Measurements from ENCODE around the gene DAPP1.
"Not testable (repeated sequence)": the region's sequence is repeated elsewhere in the genome, so short reads cannot be mapped to it uniquely, and the experiment has no call there.

Gene DAPP1

DNA sequence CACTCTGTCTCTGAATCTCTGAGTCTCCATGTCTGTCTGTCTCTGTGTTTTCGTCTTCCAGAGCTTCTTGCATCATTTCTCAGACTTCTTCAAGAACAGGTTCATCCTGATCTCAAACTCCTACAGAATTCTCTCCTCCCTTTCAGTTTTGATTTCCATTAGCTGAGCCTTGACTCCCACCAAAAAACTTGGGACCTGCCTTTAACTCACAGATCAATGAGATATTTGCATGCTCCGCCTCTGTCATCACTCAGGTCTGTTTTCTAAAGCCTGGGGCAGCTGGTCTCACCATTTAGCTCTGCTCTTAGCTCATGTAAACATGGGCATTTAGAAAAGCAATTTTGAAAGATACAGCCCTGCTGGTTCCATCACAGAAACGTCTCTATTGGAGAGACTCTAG is 8.6 kb downstream of the DAPP1 start:
- Histone ChIP-seq H3K27me3 (ENCODE audit: control insufficient read depth, insufficient read depth, low read length) (no peaks in the 10 kb centered on the region), H3K4me3 (ENCODE audit: low read depth, low read length) (no peak overlapping the region), H3K9me3 (ENCODE audit: control insufficient read depth, insufficient read depth, low read depth, low read length) (no peaks in the 10 kb centered on the region), H3K4me1 (ENCODE audit: control insufficient read depth, insufficient read depth, low read length) (no peaks in the 10 kb centered on the region), H3K36me3 (ENCODE audit: control insufficient read depth, insufficient read depth, low read length) (no peaks in the 10 kb centered on the region), H3K9ac (ENCODE audit: low read length) (no peak overlapping the region), H3K27ac (ENCODE audit: low read depth, low read length) (no peak overlapping the region)

DNA sequence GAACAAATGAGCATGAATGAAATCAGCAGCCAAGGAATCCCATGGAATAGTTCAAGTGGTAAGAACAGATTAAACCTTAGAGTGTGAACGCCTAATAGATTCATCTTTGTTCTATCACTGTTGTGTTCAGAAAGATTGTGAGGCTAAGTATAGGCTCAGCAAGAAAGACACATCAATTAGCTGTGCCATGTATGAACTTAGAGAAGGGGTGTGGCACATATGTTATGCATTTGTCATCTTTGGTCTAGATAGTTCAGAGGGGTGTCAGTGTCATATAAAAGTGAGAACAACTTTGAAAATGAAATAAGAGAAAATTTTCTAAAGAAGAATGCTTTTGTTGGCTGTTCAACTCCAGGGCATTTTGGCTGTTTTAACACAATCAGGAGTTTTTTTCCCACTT is 9.4 kb downstream of the DAPP1 start:
- Histone ChIP-seq H3K4me3 (ENCODE audit: low read depth, low read length) (no peak overlapping the region), H3K9ac (ENCODE audit: low read length) (no peak overlapping the region), H3K4me1 (ENCODE audit: control insufficient read depth, insufficient read depth, low read length) (no peaks in the 10 kb centered on the region), H3K27ac (ENCODE audit: low read depth, low read length) (no peak overlapping the region), H3K27me3 (ENCODE audit: control insufficient read depth, insufficient read depth, low read length) (no peaks in the 10 kb centered on the region), H3K36me3 (ENCODE audit: control insufficient read depth, insufficient read depth, low read length) (no peaks in the 10 kb centered on the region), H3K9me3 (ENCODE audit: control insufficient read depth, insufficient read depth, low read depth, low read length) (no peaks in the 10 kb centered on the region)

DNA sequence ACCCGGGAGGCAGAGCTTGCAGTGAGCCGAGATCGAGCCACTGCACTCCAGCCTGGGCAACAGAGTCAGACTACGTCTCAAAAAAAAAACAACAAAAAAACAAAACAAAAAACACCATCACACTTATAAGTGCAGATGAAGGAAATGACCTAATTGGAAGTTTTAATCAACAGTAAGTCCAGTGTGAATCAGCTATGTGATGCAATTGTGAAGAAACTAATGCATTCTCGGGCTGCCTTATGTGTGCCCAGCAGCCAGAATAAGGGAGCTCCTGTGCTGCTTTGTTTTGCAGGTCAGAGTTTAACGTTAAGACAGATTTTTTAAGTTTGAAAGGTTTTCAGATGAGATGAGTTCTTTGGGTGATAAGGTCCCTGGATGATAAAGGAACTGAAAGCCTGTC is 10.8 kb downstream of the DAPP1 start:
- no peaks in the 10 kb centered on the region for H3K9me3 ChIP-seq (ENCODE audit: control insufficient read depth, insufficient read depth, low read depth, low read length)
- H3K4me1 ChIP-seq (ENCODE audit: control insufficient read depth, insufficient read depth, low read length), result no peaks in the 10 kb centered on the region
- H3K4me3 ChIP-seq (ENCODE audit: low read depth, low read length), result no peak overlapping the region
- H3K27ac ChIP-seq (ENCODE audit: low read depth, low read length), result no peak overlapping the region
- no peaks in the 10 kb centered on the region for H3K27me3 ChIP-seq (ENCODE audit: control insufficient read depth, insufficient read depth, low read length)
- no peak overlapping the region for H3K9ac ChIP-seq (ENCODE audit: low read length)
- H3K36me3 ChIP-seq (ENCODE audit: control insufficient read depth, insufficient read depth, low read length), result no peaks in the 10 kb centered on the region

DNA sequence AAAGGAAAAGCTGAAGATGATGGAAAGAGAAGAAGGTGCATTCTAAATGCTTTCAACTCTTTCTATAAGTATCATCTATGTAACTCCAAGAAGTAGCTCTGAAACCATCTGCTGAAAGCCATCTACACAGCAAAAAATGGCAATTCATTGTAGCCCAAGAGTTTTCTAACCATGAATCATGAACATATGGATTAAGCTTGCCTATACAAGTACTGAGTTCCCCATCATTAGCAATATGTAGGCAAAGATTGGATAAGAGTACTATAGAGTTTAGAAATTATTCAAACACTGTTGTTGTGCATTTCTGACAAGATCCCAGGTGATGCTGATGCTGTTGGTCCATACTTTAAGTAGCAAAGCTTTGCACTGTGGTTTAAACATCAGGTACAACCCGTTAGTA is 11.2 kb downstream of the DAPP1 start:
- no peak overlapping the region for H3K4me3 ChIP-seq (ENCODE audit: low read depth, low read length)
- H3K4me1 ChIP-seq (ENCODE audit: control insufficient read depth, insufficient read depth, low read length), result no peaks in the 10 kb centered on the region
- no peak overlapping the region for H3K27ac ChIP-seq (ENCODE audit: low read depth, low read length)
- H3K9me3 ChIP-seq (ENCODE audit: control insufficient read depth, insufficient read depth, low read depth, low read length), result no peaks in the 10 kb centered on the region
- H3K27me3 ChIP-seq (ENCODE audit: control insufficient read depth, insufficient read depth, low read length), result no peaks in the 10 kb centered on the region
- H3K9ac ChIP-seq (ENCODE audit: low read length), result no peak overlapping the region
- H3K36me3 ChIP-seq (ENCODE audit: control insufficient read depth, insufficient read depth, low read length), result no peaks in the 10 kb centered on the region

DNA sequence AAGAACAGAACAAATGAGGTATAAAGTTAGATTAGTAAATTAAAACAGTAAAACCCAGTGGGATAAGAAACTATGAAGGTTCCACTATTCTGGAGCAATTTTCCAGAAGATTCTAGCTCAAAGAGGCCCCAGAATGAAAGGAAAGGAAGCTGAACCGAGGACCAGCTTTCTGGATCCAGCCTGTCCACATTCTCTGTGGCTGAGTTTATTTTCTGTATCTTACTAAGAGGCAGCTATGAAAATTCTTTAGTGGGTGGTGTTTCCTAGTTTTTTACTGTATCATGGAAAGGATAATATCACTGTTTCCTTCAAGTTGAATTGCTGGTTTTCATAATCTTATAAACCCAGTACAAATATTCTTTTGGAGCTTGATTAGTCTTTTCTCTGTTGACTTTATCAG is 11.8 kb downstream of the DAPP1 start:
- no peaks in the 10 kb centered on the region for H3K36me3 ChIP-seq (ENCODE audit: control insufficient read depth, insufficient read depth, low read length)

DNA sequence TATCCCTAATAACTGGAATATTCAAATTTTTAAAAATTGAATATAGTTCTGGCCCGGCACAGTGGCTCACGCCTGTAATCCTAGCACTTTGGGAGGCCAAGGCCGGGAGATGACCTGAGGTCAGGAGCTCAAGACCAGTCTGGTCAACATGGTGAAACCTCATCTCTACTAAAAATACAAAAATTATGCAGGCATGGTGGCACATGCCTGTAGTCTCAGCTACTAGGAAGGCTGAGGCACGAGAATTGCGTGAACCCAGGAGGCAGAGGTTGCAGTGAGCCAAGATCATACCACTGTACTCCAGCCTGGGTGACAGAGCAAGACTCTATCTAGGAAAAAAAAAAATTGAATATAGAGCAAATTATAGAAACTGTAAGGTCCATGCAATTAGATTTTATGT is 13.4 kb downstream of the DAPP1 start:
- H3K4me1 ChIP-seq (ENCODE audit: control insufficient read depth, insufficient read depth, low read length); H3K27me3 ChIP-seq (ENCODE audit: control insufficient read depth, insufficient read depth, low read length); H3K9ac ChIP-seq (ENCODE audit: low read length); H3K36me3 ChIP-seq (ENCODE audit: control insufficient read depth, insufficient read depth, low read length); H3K27ac ChIP-seq (ENCODE audit: low read depth, low read length); H3K9me3 ChIP-seq (ENCODE audit: control insufficient read depth, insufficient read depth, low read depth, low read length); H3K4me3 ChIP-seq (ENCODE audit: low read depth, low read length): not testable (repeated sequence)

More for the DNA sequence above, 11.8 kb downstream of the DAPP1 start:
- H3K4me1 ChIP-seq (ENCODE audit: control insufficient read depth, insufficient read depth, low read length), result no peaks in the 10 kb centered on the region
- no peaks in the 10 kb centered on the region for H3K27me3 ChIP-seq (ENCODE audit: control insufficient read depth, insufficient read depth, low read length)
- H3K27ac ChIP-seq (ENCODE audit: low read depth, low read length), result no peak overlapping the region
- no peak overlapping the region for H3K4me3 ChIP-seq (ENCODE audit: low read depth, low read length)
- H3K9me3 ChIP-seq (ENCODE audit: control insufficient read depth, insufficient read depth, low read depth, low read length), result no peaks in the 10 kb centered on the region
- H3K9ac ChIP-seq (ENCODE audit: low read length), result no peak overlapping the region

DNA sequence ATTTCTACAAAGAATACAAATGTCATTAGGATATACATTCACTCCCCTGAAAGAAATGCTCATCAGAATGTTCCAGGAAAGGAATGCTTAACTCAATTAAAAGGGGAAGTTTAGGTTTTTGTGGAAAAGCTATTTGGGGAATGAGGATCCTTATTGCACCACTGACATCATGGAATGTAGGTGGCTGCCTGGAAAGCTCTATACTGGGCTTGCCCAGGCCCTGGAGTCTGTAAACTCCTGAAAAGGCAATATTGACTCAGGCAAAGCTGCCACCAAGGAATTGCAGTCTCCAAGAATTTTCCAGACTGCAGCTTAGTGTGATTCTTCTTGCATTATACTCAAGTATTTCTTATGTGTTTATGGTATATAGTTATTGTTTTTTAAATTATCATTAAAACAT is 15.7 kb downstream of the DAPP1 start:
- H3K4me3 ChIP-seq (ENCODE audit: low read depth, low read length), result no peak overlapping the region
- no peaks in the 10 kb centered on the region for H3K36me3 ChIP-seq (ENCODE audit: control insufficient read depth, insufficient read depth, low read length)
- no peak overlapping the region for H3K27ac ChIP-seq (ENCODE audit: low read depth, low read length)
- H3K27me3 ChIP-seq (ENCODE audit: control insufficient read depth, insufficient read depth, low read length), result no peaks in the 10 kb centered on the region
- H3K9ac ChIP-seq (ENCODE audit: low read length), result no peak overlapping the region
- no peaks in the 10 kb centered on the region for H3K9me3 ChIP-seq (ENCODE audit: control insufficient read depth, insufficient read depth, low read depth, low read length)
- no peaks in the 10 kb centered on the region for H3K4me1 ChIP-seq (ENCODE audit: control insufficient read depth, insufficient read depth, low read length)

DNA sequence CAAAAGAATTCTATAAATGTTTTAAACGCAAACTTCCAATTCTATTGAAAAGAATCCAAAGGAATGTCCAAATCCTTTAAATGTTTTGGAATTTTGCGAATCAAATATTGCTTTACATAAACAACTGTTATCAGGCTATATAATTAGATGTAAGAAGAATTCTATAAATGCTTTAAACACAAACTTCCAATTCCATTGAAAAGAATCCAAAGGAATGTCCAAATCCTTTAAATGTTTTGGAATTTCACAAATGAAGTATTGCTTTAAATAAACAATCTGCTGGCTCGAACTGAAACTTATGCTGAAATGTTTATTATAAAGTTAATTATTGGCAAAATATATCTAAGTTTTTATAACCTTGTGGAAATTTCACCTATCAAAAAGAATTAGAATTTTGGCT is 16.1 kb downstream of the DAPP1 start:
- no peaks in the 10 kb centered on the region for H3K9me3 ChIP-seq (ENCODE audit: control insufficient read depth, insufficient read depth, low read depth, low read length)
- H3K4me3 ChIP-seq (ENCODE audit: low read depth, low read length), result no peak overlapping the region
- H3K27me3 ChIP-seq (ENCODE audit: control insufficient read depth, insufficient read depth, low read length), result no peaks in the 10 kb centered on the region
- H3K27ac ChIP-seq (ENCODE audit: low read depth, low read length), result no peak overlapping the region
- no peak overlapping the region for H3K9ac ChIP-seq (ENCODE audit: low read length)
- H3K36me3 ChIP-seq (ENCODE audit: control insufficient read depth, insufficient read depth, low read length), result no peaks in the 10 kb centered on the region
- no peaks in the 10 kb centered on the region for H3K4me1 ChIP-seq (ENCODE audit: control insufficient read depth, insufficient read depth, low read length)

DNA sequence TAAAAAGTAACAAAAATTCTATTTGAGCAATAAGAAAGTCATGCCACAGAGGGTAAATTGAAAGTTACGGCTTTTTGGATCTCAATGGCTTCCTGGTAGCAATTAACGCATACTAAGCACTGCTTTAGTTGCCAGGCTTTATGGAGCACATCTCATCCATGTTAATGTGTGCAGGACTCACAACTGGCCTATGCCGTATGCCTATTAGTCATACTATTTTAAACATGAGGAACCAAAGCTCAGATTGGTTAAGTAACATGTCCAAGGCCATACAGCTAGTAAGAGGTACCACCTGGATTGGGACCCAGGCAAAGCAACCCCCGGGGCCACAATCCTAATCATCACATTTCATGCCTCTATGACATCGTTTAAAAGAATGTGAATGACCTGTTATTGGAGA is 17.1 kb downstream of the DAPP1 start:
- no peak overlapping the region for H3K9ac ChIP-seq (ENCODE audit: low read length)
- H3K27ac ChIP-seq (ENCODE audit: low read depth, low read length), result no peak overlapping the region
- H3K36me3 ChIP-seq (ENCODE audit: control insufficient read depth, insufficient read depth, low read length), result no peaks in the 10 kb centered on the region
- H3K4me1 ChIP-seq (ENCODE audit: control insufficient read depth, insufficient read depth, low read length), result no peaks in the 10 kb centered on the region
- no peaks in the 10 kb centered on the region for H3K27me3 ChIP-seq (ENCODE audit: control insufficient read depth, insufficient read depth, low read length)
- H3K9me3 ChIP-seq (ENCODE audit: control insufficient read depth, insufficient read depth, low read depth, low read length), result no peaks in the 10 kb centered on the region
- H3K4me3 ChIP-seq (ENCODE audit: low read depth, low read length), result no peak overlapping the region

DNA sequence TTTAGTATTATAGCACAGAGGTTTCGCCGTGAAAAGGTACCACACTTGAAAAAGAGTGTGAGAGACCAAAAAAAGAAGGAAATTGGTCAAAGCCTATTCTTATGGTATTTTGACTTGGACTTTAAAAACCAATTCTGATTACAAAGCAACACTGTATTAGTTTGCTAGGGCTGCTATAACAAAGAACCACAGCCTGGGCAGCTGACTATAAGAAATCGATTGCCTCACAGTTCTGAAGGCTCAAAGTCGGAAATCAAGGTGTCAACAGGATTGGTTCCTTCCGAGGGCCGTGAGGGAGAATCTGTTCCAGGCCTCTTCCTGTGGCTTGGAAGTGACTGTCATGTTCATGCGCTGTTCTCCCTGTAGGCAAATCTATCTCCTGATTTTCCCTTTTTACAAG is 17.9 kb downstream of the DAPP1 start:
- H3K27me3 ChIP-seq (ENCODE audit: control insufficient read depth, insufficient read depth, low read length), result no peaks in the 10 kb centered on the region
- no peak overlapping the region for H3K4me3 ChIP-seq (ENCODE audit: low read depth, low read length)
- no peak overlapping the region for H3K9ac ChIP-seq (ENCODE audit: low read length)
- no peaks in the 10 kb centered on the region for H3K36me3 ChIP-seq (ENCODE audit: control insufficient read depth, insufficient read depth, low read length)
- no peaks in the 10 kb centered on the region for H3K4me1 ChIP-seq (ENCODE audit: control insufficient read depth, insufficient read depth, low read length)
- no peak overlapping the region for H3K27ac ChIP-seq (ENCODE audit: low read depth, low read length)
- H3K9me3 ChIP-seq (ENCODE audit: control insufficient read depth, insufficient read depth, low read depth, low read length), result no peaks in the 10 kb centered on the region

DNA sequence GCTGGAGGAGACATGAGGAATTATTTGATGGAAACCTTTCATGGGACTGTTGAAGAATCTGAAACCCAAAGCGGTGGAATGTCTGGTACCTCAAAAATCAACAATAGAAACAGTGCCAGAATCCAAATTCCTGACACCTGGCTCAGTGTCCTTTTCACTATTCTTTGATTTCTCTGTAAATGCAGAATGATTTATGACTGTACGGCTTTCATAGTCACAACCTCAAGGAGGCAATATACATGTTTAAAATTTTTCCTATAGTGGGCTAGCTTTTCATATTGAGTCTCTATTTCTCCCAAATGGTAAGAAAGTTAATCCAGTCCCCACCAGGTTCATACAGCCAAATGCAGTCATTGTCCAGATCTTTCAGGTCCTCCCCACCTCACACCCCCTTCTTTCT is 19.3 kb downstream of the DAPP1 start:
- no peak overlapping the region for H3K4me3 ChIP-seq (ENCODE audit: low read depth, low read length)
- no peak overlapping the region for H3K27ac ChIP-seq (ENCODE audit: low read depth, low read length)
- H3K36me3 ChIP-seq (ENCODE audit: control insufficient read depth, insufficient read depth, low read length), result no peaks in the 10 kb centered on the region
- H3K27me3 ChIP-seq (ENCODE audit: control insufficient read depth, insufficient read depth, low read length), result no peaks in the 10 kb centered on the region
- no peaks in the 10 kb centered on the region for H3K9me3 ChIP-seq (ENCODE audit: control insufficient read depth, insufficient read depth, low read depth, low read length)
- H3K4me1 ChIP-seq (ENCODE audit: control insufficient read depth, insufficient read depth, low read length), result no peaks in the 10 kb centered on the region
- no peak overlapping the region for H3K9ac ChIP-seq (ENCODE audit: low read length)

DNA sequence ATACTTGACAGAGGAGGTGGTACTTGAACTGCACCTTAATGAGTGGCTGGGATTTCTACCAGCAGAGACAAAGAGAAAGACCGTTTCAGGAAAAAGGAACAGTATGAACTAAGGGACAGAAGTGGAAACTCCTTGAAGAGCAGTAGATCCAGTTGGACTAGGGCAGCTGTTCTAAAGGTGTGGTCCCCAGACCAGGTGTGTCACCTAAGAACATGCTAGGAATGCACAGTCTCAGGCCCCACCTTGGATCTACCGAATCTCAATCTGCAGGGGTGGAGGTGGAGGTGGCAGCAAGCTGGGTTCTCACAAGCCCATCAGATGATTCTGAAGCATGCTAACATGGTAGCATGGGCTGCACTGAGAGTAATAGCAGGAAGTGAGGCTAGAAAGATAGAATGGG is 22.3 kb downstream of the DAPP1 start:
- no peaks in the 10 kb centered on the region for H3K36me3 ChIP-seq (ENCODE audit: control insufficient read depth, insufficient read depth, low read length)
- no peak overlapping the region for H3K27ac ChIP-seq (ENCODE audit: low read depth, low read length)

More for the DNA sequence above, 22.3 kb downstream of the DAPP1 start:
- Histone ChIP-seq H3K4me3 (ENCODE audit: low read depth, low read length) (no peak overlapping the region), H3K9me3 (ENCODE audit: control insufficient read depth, insufficient read depth, low read depth, low read length) (no peaks in the 10 kb centered on the region), H3K27me3 (ENCODE audit: control insufficient read depth, insufficient read depth, low read length) (no peaks in the 10 kb centered on the region), H3K4me1 (ENCODE audit: control insufficient read depth, insufficient read depth, low read length) (no peaks in the 10 kb centered on the region), H3K9ac (ENCODE audit: low read length) (no peak overlapping the region)

All from HUES6 (cell line).